Fibroblast of the aortic adventitia (primary cell): ENCODE data around the gene BUD31. TPM values are rescaled to one million over a fixed set of nuclear protein-coding genes. Genes with fewer than 3 reads are reported as not detected.
A peak's percentile ranks its signal among the peaks of the same experiment; 100 is the strongest.

Experiments used
- DNase-seq: peaks from one replicate; pipeline ENCODE4 v3.0.0-alpha.2; 2010; ENCODE audit warnings: low read depth
- H3K4me3 ChIP-seq: 2 replicates; pipeline ENCODE4 v1.5.1; 2011; ENCODE audit warnings: low read depth, mild to moderate bottlenecking, control low read depth, low read length, moderate library complexity
- total RNA-seq: library from RNA; depleted of rRNA; stranded (reverse); fragments of >200 nt; gene quantifications from 2 replicates; pipeline ENCODE4 v1.2.3, GENCODE V29; 2012; ENCODE audit warnings: low replicate concordance
- TF ChIP-seq, protein P1 (sequence below): IDR thresholded peaks from 2 replicates; pipeline ENCODE4 v1.5.1; 2011; ENCODE audit warnings: mild to moderate bottlenecking, low read length, control low read depth, inconsistent platforms; ENCODE audit not compliant: insufficient read depth

BUD31 gene
- total RNA-seq, 1 donor = 137 TPM

DNA sequence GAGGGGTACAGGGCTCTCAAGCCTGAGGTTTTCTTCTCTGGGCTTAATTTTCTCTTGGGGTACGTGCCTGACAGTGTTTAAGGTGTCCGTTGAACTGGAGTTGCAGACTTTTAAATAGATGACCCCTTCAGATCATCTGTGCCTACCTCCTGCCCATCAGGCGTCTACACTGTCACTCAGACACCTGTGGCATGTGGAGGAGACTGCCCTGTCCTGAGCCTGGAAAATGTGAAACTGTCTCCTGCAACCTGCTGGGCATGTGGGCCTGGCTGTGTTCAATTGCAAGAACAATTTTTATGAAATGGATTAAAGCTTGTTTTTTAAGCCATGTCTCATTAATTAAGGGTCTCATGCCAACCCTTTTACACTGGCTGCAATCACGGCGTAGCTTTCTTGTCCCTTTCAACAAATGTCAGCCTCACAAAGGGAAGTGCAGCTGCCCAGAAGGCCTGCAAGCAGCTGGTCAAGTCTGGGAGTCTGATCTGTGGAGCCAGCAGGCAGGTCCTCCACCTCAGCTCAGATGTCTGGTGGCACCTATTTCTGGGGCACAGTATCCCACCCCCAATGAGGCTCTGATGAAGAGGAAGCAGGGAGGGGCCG lies 48.4 kb downstream of the BUD31 start:
- H3K4me3 ChIP-seq = no peak overlapping the region
- TF ChIP-seq, protein P1, sequence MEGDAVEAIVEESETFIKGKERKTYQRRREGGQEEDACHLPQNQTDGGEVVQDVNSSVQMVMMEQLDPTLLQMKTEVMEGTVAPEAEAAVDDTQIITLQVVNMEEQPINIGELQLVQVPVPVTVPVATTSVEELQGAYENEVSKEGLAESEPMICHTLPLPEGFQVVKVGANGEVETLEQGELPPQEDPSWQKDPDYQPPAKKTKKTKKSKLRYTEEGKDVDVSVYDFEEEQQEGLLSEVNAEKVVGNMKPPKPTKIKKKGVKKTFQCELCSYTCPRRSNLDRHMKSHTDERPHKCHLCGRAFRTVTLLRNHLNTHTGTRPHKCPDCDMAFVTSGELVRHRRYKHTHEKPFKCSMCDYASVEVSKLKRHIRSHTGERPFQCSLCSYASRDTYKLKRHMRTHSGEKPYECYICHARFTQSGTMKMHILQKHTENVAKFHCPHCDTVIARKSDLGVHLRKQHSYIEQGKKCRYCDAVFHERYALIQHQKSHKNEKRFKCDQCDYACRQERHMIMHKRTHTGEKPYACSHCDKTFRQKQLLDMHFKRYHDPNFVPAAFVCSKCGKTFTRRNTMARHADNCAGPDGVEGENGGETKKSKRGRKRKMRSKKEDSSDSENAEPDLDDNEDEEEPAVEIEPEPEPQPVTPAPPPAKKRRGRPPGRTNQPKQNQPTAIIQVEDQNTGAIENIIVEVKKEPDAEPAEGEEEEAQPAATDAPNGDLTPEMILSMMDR = no peak
- DNase-seq = no peak

DNA sequence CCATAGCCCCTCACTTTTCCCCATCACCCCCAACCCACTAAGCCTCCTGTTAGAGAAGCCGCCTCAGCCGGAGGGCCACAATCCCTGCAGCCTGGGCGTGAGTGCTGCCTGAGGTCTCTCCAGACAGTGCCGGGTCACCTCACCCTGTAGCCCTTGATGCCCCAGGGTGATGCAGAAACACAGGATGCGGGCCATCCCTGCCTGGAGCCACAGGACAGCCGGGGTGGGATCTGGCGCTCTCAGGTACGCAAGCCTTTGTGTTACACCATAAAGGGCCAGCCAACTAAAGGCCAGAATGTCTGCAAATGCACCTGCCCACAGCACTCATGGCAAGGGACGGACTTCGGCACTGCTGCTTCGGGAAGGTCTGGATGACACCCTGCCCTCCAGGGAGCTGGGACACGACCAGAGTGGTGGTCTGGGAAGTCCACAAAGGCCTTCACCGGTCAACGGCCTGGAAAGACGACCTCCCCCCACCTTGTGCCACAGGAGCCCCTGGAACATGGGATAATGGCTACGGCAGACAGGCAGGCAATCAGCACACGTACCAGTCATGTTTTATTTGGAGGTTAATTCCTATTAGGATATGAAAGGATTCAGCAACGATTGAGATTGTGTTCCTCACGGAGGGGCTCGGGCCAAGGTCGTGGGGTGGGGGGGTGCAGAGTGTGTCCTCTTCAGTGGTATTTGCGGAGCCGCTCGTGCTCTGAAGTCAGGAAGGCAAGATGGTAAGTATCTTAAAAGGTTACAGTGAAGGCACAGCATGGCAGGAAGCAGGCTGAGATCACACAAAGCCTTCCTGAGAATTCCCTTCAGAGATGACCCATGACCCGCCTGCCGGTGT lies 49.1 kb downstream of the BUD31 start:
- TF ChIP-seq, protein P1 = no peak
- no peak for DNase-seq

DNA sequence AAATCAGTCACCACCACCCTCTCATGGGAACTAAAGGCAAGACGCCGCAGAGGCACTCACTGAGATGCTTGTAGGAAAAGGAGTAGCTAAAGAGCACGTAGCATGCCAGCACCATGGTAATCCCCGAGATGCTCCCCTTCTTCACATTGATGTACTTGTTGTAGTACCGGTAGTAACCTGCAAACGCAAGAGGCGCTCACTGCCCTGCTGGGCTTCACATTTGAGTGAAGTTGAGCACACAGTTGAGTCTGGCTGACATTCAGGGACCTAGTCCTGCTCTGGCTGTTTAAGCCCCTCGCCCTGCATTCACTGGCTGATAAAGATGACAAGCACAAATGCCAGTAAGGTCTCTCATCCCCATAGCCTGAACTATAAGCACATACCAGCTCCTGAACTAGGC lies 50.3 kb downstream of the BUD31 start:
- H3K4me3 ChIP-seq = no peak overlapping the region
- TF ChIP-seq, protein P1 = peak; percentile 37
- DNase-seq = peak; percentile 18

More for the DNA sequence above, 49.1 kb downstream of the BUD31 start:
- no peak overlapping the region for H3K4me3 ChIP-seq

DNA sequence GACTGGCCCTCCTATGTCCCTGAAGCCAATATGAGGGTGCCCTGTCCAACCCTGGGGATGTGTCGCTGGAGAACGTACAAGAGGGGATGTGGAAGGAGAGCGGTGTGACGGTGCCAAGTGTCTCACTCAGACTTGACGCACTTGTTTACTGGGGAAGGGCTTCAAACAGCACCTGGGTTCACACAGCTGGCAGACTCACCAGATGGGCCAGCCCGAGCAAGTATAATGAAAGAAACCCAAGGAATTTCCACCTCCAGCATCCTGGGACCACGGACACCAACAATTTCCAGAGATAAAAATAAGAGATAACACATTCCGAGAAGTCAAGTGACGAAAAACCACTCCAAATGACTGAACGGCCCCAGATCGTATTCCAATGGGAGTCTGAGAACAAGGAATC lies 51.9 kb downstream of the BUD31 start:
- H3K4me3 ChIP-seq = no peak overlapping the region
- DNase-seq = no peak
- TF ChIP-seq, protein P1 = no peak

DNA sequence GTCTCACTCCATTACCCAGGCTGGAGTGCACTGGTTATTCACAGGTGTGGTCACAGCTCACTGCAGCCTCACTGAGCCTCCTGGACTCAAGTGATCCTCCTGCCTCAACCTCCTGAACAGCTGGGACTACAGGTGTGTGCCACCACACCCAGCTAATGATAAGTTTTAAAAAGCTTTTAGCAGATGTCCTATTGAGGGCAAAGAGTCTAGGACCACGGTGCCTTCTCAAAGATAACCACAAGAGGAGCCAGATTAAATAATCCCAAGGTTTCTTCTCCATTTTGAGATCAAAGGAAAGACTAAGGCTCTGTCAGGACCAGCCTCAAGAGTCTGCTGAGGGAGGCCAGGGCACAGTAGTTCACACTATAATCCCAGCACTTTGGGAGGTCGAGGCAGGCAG lies 52.5 kb downstream of the BUD31 start:
- no peak for DNase-seq
- TF ChIP-seq, protein P1 = no peak

DNA sequence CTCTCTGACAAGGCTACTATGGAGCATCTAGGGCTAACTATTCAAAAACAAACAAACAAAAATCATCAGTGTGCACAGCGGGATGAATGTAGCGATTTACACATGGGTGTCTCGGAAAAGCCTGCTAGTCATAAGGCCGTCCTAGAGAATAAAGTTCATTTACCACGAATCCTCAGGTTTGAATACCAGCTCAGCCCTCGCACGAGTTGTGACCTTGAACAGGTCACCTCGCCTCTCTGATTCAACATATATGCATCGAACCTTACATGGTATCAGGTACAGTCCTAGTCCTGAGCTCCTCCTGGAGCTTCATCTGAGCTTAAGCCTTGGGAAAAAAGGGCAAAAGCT lies 56.6 kb downstream of the BUD31 start:
- no peak for DNase-seq
- TF ChIP-seq, protein P1 = no peak
- H3K4me3 ChIP-seq = peak overlapping the region; percentile 97

More for the DNA sequence above, 52.5 kb downstream of the BUD31 start:
- no peak overlapping the region for H3K4me3 ChIP-seq
